ENCODE results near the gene SKA2.
"Not testable (repeated sequence)": the region's sequence is repeated elsewhere in the genome, so short reads cannot be mapped to it uniquely, and the experiment has no call there.

SKA2 gene

GRCh38 chr17:59152925-59153324, 2.1 kb downstream of the SKA2 start:
- in situ Hi-C loops (cut with MboI; ENCODE audit: low sequenced_read_pairs) = no loop called here

- in situ Hi-C loops (cut with MboI; ENCODE audit: low sequenced_read_pairs) = no loop called here
Measured at GRCh38 chr17:59151591-59151990, 3.4 kb downstream of the SKA2 start.

DNA sequence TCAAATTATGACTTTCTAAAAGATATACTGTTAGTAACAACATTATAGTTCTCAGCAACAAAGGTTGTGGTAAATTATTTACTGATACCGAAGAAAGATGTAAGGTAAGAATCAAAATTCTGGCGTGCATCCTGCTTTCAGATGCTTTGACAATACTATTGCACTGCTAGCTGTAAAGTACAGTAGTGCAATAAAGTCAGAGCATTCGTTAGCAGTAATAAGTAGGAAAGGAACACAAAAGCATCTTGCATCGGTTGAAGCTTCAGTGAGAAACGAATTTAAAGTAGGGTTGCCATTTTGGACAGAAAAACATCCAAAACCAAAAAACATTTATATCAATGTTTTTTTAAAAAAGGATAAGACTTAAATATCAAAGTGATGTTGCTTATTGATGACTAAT, 4.0 kb downstream of the SKA2 start:
- in situ Hi-C loops (cut with MboI; ENCODE audit: low sequenced_read_pairs) = no loop called here

DNA sequence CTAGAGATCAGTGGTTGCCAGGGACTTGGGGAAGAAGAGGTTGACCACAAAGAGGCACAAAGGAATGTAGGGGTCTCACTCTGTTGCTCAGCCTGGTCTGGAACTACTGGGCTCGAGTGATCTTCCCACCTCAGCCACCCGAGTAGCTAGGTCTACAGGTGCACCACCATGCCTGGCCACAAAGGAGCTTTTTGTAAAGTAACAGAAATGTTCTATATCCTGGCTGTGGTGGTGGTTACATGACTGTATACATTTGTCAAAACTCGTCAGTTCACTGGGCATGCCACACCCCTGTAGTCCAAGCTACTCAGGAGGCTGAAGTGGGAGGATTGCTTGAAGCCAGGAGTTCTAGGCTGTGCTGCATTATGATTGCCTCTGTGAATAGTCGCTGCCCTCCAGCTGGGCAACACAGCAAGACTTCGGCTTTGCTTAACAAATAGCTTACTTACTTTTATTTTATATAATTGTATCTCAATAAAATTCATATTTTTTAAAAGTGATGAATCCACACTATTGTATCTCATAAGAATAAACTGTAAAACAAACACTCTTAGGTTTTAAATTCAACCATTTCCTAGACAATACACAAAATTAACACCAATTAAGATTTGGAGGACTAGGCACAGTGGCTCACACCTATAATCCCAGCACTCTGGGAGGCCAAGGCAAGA, 5.0 kb downstream of the SKA2 start:
- in situ Hi-C loops (cut with MboI; ENCODE audit: low sequenced_read_pairs) = no loop called here

DNA sequence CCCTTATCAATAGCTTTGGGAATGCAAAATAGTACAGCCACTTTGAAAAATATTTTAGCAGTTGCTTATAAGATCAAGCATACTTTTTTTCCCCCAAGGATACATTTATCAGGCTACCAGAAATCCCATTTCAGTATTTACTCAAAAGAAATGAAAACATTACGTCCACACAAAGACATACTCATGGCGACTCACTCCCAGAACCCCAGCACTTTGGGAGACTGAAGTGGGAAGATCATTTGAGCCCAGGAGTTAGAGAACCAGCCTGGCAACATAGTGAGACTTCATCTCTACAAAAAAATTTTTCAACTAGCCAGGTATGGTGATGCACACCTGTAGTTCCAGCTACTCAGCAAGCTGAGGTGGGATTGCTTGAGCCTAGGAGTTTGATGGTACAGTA, 5.9 kb downstream of the SKA2 start:
- in situ Hi-C loops (cut with MboI; ENCODE audit: low sequenced_read_pairs) = no loop called here

DNA sequence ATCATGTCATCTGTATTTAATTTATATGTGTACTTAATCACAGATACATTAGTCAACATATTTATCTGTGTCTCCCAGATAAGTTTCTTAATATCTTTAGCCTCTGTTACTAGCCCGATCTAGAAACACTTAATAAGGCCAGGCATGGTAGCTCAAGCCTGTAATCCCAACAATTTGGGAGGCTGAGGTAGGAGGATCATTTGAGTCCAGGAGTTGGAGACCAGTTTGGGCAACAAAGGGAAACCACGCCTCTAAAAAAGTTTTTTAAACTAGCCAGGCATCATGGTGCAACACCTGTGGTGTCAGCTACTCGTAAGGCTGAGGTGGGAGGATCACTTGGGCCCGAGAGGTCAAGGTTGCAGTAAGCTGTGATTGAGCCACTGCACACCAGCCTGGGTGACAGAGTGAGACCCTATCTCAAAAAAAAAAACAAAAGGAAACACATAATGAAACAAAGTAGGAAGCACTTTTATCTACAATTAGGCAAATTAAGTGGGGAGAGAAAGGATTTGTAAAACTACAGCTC, 9.4 kb downstream of the SKA2 start:
- in situ Hi-C loops (cut with MboI; ENCODE audit: low sequenced_read_pairs) = no loop called here

DNA sequence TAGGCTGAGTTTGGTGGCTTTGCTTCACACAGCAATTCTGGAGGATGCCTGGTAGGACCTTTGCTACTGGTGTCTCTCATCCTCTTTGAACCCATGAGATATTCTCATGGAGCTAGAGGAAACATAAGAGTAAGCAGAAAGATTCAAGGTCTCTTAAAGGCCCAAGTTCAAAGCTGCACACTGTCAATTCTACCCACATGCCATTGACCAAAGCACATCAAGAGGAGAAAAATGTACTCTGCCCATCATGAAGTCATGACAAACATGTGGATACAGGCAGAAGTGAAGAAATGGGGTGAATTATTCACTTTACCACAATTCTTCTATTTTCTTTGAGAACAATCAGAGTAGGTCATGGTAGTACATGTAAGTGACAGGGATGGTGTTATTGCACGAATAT, 13.1 kb downstream of the SKA2 start:
- in situ Hi-C loops (cut with MboI; ENCODE audit: low sequenced_read_pairs) = no loop called here

- in situ Hi-C loops (cut with MboI; ENCODE audit: low sequenced_read_pairs) = no loop called here
Measured at GRCh38 chr17:59139939-59140338, 15.0 kb downstream of the SKA2 start.

- in situ Hi-C loops (cut with MboI; ENCODE audit: low sequenced_read_pairs) = not testable (repeated sequence)
Measured at GRCh38 chr17:59138339-59138738, 16.6 kb downstream of the SKA2 start.

- in situ Hi-C loops (cut with MboI; ENCODE audit: low sequenced_read_pairs) = no loop called here
Measured at GRCh38 chr17:59131131-59131530, 23.9 kb downstream of the SKA2 start.

- in situ Hi-C loops (cut with MboI; ENCODE audit: low sequenced_read_pairs) = no loop called here
Measured at GRCh38 chr17:59129814-59130213, 25.2 kb downstream of the SKA2 start.

GRCh38 chr17:59126809-59127417, 28.1 kb downstream of the SKA2 start:
- in situ Hi-C loops (cut with MboI; ENCODE audit: low sequenced_read_pairs) = no loop called here

GRCh38 chr17:59124665-59125064, 30.3 kb downstream of the SKA2 start:
- in situ Hi-C loops (cut with MboI; ENCODE audit: low sequenced_read_pairs) = no loop called here

GRCh38 chr17:59121901-59122480, 33.0 kb downstream of the SKA2 start:
- in situ Hi-C loops (cut with MboI; ENCODE audit: low sequenced_read_pairs) = no loop called here

GRCh38 chr17:59115474-59115873, 39.5 kb downstream of the SKA2 start:
- in situ Hi-C loops (cut with MboI; ENCODE audit: low sequenced_read_pairs) = no loop called here

DNA sequence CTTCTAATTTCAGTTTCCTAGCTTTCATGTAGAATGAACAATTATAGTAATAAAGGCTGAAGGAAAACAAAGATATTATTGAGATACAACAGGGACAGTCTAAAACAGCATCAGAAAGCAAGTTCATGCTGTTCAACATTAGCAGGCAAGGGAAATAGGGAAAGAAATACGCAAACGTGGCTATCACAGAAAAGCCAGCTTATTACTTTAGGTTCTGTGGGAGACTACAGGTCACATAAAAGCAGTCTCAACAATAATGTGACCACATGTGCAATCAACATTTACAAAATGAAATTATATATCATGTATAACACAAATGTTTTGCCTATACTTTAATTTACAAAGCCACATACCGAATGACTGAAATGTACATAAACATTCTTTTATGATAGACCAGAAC, 43.4 kb downstream of the SKA2 start:
- in situ Hi-C loops (cut with MboI; ENCODE audit: low sequenced_read_pairs) = no loop called here

- in situ Hi-C loops (cut with MboI; ENCODE audit: low sequenced_read_pairs) = no loop called here
Measured at GRCh38 chr17:59110973-59111372, 44.0 kb downstream of the SKA2 start.

- in situ Hi-C loops (cut with MboI; ENCODE audit: low sequenced_read_pairs) = no loop called here
Measured at GRCh38 chr17:59108400-59109102, 46.4 kb downstream of the SKA2 start.

GRCh38 chr17:59107306-59107670, 47.7 kb downstream of the SKA2 start:
- in situ Hi-C loops (cut with MboI; ENCODE audit: low sequenced_read_pairs) = no loop called here

DNA sequence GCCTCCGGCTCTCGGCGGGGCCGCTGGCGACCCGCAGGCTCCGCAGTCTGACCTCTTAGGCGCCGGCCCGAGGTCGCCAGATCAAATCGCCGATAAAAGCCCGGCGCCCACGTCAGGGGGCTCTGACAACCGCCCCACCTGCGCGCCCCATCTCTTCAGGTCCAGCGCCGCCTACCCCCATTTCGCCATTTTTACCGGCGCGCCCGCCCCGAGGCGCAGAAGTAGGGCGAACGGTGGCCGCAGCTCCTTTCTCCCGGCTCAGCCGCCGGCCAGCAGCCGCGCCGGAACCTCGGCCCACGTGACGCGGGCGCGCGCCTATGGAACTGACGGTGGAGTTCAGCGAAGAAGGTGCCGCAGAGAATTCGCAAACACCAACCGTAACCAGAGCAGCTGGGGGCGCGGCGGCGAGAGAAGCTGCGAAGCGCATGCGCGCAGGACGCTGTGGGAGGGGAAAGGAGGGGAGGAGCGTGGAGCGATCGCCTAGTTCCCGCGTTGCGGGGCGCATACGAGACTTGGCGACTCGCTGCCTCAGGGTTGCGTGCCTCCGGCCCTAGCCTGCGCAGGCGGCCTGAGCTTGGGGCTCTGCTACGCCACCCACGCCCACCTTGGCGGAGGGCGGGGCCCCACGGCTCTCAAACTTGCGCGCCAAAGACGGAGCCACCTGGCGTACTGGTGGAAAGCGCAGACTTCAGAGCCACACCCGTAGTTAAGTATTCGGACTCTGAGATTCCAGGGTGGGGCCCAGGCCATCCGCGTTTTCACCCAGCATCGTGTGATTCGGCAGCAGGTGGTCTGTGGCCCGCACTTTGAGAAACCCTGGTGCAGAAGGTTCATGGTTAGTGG, 48.3 kb downstream of the SKA2 start, which contains the start of gene TRIM37:
TSS of gene TRIM37 (minus strand) at position 418 of the 843 bp plus-strand sequence. CDS start 419 bp downstream, outside the sequence.
- in situ Hi-C loops (cut with MboI; ENCODE audit: low sequenced_read_pairs) = no loop called here
